GM12874 (cell line): ENCODE results near the gene ADGRG4.

Experiments used
- TF ChIP-seq, protein P1 (sequence below): IDR thresholded peaks from 2 replicates; pipeline ENCODE4 v1.5.1; 2011; ENCODE audit warnings: low read depth, mild to moderate bottlenecking, control low read depth, low read length, moderate library complexity; ENCODE audit not compliant: insufficient read depth

Gene ADGRG4

DNA sequence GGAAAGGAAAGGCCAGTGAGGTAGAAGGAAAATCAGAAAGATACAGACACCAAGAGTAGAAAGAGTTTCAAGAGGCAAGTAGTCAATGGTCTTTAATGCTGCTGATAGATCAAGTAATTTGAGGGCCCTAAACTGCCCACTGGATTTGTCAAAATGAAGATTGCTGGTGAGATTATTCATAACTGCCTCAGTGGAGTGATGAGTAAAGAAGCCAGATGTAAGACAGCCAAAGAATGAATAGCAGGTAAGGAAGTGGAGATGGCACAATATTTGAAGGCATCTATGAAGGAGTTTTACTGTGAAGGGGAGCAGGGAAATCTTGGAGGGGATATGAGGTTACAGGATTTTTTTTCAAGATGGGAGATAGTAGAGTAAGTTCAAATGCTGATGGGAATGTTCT lies 147.2 kb downstream of the ADGRG4 start:
- TF ChIP-seq, protein P1, sequence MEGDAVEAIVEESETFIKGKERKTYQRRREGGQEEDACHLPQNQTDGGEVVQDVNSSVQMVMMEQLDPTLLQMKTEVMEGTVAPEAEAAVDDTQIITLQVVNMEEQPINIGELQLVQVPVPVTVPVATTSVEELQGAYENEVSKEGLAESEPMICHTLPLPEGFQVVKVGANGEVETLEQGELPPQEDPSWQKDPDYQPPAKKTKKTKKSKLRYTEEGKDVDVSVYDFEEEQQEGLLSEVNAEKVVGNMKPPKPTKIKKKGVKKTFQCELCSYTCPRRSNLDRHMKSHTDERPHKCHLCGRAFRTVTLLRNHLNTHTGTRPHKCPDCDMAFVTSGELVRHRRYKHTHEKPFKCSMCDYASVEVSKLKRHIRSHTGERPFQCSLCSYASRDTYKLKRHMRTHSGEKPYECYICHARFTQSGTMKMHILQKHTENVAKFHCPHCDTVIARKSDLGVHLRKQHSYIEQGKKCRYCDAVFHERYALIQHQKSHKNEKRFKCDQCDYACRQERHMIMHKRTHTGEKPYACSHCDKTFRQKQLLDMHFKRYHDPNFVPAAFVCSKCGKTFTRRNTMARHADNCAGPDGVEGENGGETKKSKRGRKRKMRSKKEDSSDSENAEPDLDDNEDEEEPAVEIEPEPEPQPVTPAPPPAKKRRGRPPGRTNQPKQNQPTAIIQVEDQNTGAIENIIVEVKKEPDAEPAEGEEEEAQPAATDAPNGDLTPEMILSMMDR: no peak

DNA sequence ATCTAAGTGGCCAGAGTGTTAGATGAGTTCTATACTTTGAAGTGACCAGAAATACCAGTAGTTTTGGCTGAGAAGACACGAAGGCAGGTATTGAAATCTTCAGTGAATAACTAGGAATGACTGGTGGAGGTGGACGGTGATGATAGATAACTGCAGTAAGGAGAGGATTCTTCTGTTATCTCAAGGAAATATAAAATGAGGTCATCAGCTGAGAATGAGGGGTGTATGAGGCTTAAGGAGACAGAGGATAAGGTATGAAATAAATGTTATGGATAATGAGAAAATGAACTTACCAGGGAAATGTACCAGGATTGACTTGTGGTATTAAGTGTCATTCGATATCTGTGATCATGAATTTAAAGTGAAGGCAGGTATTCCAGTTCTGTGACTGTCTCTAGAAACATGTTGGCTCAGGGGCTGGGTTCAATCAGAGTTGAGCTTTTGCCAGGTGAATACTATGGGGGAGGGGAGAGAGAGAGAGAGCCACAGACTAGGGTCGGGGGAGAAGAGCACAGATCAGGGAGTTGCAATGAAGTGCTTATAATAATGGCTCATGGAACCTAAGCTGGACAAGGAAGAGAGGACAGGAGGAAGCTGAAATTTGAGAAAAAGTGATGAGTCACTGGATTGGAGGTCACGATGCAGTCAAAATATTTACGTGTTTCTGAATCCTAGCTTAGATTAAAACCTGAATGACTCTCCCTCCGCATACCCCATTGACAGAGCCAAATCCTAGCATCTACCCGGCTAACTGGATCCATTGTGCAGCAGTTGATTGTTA lies 149.5 kb downstream of the ADGRG4 start:
- TF ChIP-seq, protein P1: no peak

DNA sequence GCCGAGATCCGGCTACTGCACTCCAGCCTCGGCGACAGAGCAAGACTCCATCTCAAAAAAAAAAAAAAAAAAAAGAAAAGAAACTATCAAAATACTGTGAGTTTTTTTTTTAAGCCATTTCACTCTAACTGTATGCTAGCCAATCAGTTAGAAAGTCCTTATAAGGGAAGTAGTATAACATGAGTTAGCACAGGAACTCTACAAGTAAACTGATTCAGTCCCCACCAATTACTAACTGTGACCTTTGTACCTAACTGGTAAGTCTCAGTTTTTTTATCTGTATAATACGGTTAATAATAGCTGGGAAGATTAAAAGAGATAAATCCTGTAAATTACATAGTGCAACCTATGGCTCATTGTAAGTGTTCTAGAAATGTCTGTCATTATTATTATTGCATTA lies 151.9 kb downstream of the ADGRG4 start:
- TF ChIP-seq, protein P1: no peak

DNA sequence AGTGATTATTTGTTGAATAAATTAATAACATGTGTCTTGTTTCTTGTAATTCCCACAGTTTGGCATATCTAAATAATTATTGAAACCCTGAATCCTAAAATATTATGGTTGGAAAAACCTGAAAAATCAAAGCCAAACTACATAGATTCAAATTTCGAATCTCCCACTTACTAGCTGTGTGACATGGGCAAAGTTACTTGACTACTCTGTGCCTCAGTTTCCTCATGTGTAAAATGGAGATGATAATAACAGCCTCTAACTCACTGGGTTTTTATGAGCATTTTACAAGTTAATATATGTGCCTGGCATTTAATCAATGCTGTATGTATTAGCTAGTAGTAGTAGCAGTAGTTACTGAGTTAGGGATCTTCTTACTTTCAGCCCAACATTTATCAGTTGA lies 152.4 kb downstream of the ADGRG4 start:
- TF ChIP-seq, protein P1: no peak

DNA sequence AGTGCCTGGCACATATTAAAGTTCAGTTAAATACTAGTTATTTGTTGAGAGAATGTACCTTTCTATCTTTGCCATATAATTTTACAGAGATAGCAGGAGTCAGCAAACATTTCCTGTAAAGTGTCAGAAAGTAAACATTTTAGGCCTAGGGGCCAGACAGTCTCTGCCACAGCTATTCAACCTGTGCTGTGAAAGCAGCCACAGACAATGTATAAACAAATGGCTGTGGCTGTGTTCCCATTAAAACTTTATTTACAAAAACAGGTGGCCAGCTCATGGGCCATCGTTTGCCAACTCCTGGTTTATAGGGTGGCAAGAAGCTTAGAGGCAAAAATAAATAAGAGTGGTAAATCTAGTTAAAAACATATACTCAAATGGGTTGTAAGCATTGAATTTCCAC lies 153.0 kb downstream of the ADGRG4 start:
- TF ChIP-seq, protein P1: no peak

DNA sequence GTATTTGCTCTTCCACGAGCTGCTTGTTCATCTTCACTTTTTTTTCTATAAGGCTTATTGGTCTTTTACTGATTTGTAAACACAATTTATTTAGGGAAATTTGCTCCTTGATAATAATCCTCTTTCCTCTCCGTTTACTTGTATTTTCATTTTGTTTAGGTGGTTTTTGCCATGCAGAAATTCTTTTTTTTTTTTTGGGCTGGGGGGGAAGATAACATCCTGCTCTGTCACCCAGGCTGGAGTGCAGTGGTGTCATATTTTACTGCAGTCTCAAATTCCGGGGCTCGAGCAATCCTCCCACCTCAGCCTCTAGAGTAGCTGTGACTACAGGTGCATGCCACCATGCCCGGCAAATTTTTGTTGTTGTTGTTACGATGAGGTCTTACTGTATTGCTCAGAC lies 155.4 kb downstream of the ADGRG4 start:
- TF ChIP-seq, protein P1: no peak

DNA sequence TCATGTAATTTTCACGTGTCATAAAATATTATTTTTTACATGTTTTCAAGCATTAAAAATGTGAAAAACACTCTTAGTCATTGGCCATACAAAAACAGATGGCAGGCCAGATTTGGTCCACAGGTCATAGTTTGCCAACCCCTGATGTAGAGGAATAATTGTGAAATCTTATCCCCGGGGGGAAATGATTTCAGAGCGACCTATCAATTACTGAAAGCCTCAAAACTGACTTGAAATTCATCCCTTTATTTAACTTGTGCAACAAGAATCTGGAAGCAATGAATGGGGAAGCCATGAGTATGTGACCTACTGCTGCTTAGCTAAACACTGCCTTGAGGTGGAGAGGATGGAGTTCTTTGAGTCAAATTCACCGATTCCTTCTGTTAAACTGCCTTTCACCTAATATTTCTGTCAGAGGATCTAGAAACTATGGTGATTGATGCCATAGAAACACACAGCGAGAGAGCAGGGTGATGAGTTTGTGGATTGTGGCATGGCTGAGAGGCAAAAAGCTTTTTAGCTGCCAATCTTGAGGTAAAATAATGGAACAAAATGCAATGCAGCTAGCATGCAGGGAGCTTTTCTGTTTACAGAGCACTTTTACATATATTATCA lies 156.6 kb downstream of the ADGRG4 start:
- TF ChIP-seq, protein P1: no peak
